Endothelial cell (in vitro differentiated cells): Measurements from ENCODE around the gene SLC6A19. TPM values are rescaled to one million over a fixed set of nuclear protein-coding genes. Genes with fewer than 3 reads are reported as not detected.

Source experiments
- DNase-seq: peaks from one replicate; pipeline ENCODE4 v3.0.0; 2021; ENCODE audit warnings: low spot score
- H3K27ac Mint-ChIP-seq: one replicate; pipeline ENCODE4 v1.8.0; 2021; ENCODE audit warnings: mixed read lengths, inconsistent platforms; ENCODE audit not compliant: unreplicated experiment
- H3K27me3 Mint-ChIP-seq: one replicate; pipeline ENCODE4 v1.8.0; 2021; ENCODE audit warnings: mild to moderate bottlenecking, moderate library complexity, mixed read lengths, inconsistent platforms; ENCODE audit not compliant: unreplicated experiment
- H3K36me3 Mint-ChIP-seq: one replicate; pipeline ENCODE4 v1.8.0; 2021; ENCODE audit warnings: mild to moderate bottlenecking, low read depth, mixed read lengths, inconsistent platforms; ENCODE audit not compliant: unreplicated experiment
- H3K4me1 Mint-ChIP-seq: one replicate; pipeline ENCODE4 v1.8.0; 2021; ENCODE audit warnings: mild to moderate bottlenecking, mixed read lengths, inconsistent platforms; ENCODE audit not compliant: unreplicated experiment
- H3K4me3 Mint-ChIP-seq: one replicate; pipeline ENCODE4 v1.8.0; 2021; ENCODE audit warnings: mild to moderate bottlenecking, mixed read lengths, inconsistent platforms; ENCODE audit not compliant: unreplicated experiment
- H3K9me3 Mint-ChIP-seq: one replicate; pipeline ENCODE4 v1.8.0; 2021; ENCODE audit warnings: mixed read lengths, inconsistent platforms; ENCODE audit not compliant: unreplicated experiment
- total RNA-seq: library from RNA; stranded (reverse); fragmentation: NEBNext Ultra II Directional; extraction: Animal tissue kit (Norgen Biotek cat#: 25700); gene quantifications from one replicate; pipeline ENCODE4 v1.2.1, GENCODE V29; 2021; ENCODE audit not compliant: unreplicated experiment
- TF ChIP-seq, protein P1 (sequence below): fragments of 200-600 bp; sonication (generic); IDR thresholded peaks from one replicate; pipeline ENCODE4 v1.5.0; 2021; ENCODE audit warnings: antibody characterized with exemption; ENCODE audit not compliant: unreplicated experiment

Gene SLC6A19
- total RNA-seq, 1 donor from 2014 or later, result not detected

DNA sequence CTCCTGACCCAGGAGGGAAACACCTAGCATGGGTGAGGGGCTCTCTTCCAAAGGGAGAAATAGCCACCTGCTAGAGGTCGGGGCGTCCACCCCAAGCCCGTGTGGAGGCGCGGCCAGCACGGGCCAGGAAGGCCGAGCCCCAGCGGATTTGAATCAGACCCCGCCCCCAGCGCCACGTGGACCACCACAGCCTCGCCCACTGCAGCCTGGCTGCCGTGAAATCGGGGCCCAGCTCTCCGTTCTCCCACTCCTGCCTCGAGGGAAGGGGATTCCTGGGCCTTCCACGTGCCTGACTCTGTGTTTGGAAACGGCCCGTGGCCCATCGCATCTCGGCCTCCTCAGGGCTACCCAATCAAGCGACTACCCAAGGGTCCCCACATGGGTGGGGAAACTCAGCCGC lies 55.4 kb downstream of the SLC6A19 start:
- Mint-ChIP-seq H3K36me3 (peaks cover under 1% of the 10 kb centered on the region), H3K27me3 (peaks cover 7% of the 10 kb centered on the region), H3K4me1 (no peaks in the 10 kb centered on the region), H3K9me3 (peaks cover 4% of the 10 kb centered on the region), H3K27ac (no peak overlapping the region), H3K4me3 (no peak overlapping the region)
- TF ChIP-seq, protein P1, sequence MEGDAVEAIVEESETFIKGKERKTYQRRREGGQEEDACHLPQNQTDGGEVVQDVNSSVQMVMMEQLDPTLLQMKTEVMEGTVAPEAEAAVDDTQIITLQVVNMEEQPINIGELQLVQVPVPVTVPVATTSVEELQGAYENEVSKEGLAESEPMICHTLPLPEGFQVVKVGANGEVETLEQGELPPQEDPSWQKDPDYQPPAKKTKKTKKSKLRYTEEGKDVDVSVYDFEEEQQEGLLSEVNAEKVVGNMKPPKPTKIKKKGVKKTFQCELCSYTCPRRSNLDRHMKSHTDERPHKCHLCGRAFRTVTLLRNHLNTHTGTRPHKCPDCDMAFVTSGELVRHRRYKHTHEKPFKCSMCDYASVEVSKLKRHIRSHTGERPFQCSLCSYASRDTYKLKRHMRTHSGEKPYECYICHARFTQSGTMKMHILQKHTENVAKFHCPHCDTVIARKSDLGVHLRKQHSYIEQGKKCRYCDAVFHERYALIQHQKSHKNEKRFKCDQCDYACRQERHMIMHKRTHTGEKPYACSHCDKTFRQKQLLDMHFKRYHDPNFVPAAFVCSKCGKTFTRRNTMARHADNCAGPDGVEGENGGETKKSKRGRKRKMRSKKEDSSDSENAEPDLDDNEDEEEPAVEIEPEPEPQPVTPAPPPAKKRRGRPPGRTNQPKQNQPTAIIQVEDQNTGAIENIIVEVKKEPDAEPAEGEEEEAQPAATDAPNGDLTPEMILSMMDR, result no peak
- no peak for DNase-seq

DNA sequence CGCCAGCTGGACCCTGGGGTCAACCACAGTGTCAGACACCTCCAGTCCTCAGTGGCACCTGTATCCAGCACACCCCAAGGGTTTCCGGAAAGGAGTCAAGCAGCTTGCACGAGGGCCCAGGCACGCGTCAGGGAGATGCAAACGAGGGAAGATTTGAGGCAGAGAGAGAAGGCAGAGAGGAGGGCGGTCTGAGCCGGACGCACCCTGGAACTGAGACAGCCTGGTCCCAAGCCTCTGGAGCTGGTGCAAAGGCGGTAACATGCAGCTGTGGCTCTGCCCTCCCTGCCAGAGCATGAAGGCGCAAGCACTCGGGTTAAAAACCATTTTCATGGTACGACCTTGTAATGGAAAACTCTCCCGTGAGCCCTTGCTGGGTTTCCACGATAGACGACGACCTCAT lies 56.0 kb downstream of the SLC6A19 start:
- peaks cover 6% of the 10 kb centered on the region for H3K36me3 Mint-ChIP-seq
- DNase-seq, result no peak
- H3K27me3 Mint-ChIP-seq, result peaks cover 7% of the 10 kb centered on the region
- H3K4me3 Mint-ChIP-seq, result no peak overlapping the region
- TF ChIP-seq, protein P1, result no peak
- no peak overlapping the region for H3K27ac Mint-ChIP-seq
- peaks cover 10% of the 10 kb centered on the region for H3K9me3 Mint-ChIP-seq
- no peaks in the 10 kb centered on the region for H3K4me1 Mint-ChIP-seq

DNA sequence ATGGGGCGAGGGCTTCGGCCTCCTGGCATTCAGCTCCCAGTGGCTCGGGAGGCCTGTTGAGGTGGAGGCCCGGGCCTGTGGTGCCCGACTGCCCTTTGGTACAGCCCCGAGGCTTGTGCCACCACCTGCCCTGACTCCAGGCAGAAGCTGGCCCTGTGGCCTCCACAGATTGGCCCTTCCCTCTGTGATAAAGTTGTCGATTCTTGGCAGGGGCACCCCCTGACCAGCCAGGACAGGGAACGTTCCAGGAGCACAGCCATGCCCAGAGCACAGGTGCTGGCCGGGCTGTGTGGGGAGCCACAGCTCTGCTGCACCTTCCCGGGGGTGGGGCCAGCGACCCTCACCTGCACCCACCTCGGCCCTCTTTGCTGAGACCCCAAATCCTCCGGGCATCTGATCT lies 56.4 kb downstream of the SLC6A19 start:
- DNase-seq, result no peak
- Mint-ChIP-seq H3K4me3 (no peak overlapping the region), H3K4me1 (no peaks in the 10 kb centered on the region), H3K27me3 (peaks cover 7% of the 10 kb centered on the region), H3K36me3 (peaks cover 10% of the 10 kb centered on the region), H3K9me3 (peaks cover 14% of the 10 kb centered on the region), H3K27ac (no peak overlapping the region)
- TF ChIP-seq, protein P1, result no peak

DNA sequence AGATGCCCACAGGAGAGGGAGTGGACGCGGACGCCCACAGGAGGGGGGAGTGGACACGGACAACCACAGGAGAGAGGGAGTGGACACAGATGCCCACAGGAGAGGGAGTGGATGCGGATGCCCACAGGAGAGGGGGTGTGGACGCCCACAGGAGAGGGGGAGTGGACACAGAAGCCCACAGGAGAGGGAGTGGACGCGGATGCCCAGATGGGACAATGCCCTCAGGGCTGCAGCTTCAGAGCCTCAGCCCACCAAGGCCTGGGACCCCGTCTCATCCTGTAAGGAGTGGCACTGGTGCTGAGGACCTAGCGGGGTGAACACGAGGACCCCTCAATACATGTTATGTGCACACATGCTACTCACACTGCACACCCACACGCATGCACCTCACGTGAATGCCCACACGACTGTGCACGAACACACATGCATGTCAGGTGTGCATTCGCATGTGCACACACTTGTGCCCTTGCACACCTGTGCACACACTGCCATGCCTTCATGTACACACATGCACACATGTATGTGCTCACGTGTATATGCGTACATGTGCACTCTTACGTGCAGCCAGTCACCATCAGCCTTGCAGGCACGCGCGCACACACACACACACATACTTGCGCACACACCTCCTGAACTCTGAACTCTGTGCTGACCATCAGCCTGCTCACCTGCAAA lies 58.5 kb downstream of the SLC6A19 start:
- Mint-ChIP-seq H3K27me3 (peaks cover 7% of the 10 kb centered on the region), H3K27ac (no peak overlapping the region), H3K4me3 (no peak overlapping the region), H3K9me3 (peaks cover 14% of the 10 kb centered on the region), H3K4me1 (no peaks in the 10 kb centered on the region), H3K36me3 (peaks cover 10% of the 10 kb centered on the region)
- TF ChIP-seq, protein P1, result no peak
- DNase-seq, result no peak

DNA sequence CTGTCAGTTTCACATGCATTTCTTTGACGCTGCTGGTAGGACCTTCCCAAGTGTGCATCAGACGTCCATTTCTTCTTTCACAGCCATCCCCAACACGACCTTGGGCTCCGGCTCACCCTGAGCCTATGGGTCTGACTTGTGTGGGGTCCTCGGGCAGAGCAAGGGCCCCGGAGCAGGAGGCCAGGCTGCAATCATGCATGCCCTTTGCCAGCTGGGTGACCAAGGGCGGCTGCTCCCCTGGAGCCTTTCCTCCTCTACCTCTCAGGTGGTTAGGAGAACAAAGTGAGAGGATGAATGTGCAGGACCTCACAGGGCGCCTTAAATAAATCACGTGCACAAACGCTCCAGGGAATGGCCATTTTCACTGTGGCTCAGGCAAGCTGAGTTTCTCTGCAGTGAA lies 60.2 kb downstream of the SLC6A19 start:
- Mint-ChIP-seq H3K4me1 (no peaks in the 10 kb centered on the region), H3K27ac (no peak overlapping the region), H3K27me3 (peaks cover 7% of the 10 kb centered on the region), H3K9me3 (peaks cover 14% of the 10 kb centered on the region), H3K4me3 (no peak overlapping the region), H3K36me3 (peaks cover 10% of the 10 kb centered on the region)
- DNase-seq, result no peak
- TF ChIP-seq, protein P1, result no peak
